ENCODE measurements around the gene HOXA6. TPM values are rescaled to one million over a fixed set of nuclear protein-coding genes. Genes with fewer than 3 reads are reported as not detected.

Gene HOXA6
- total RNA-seq, 1 donor from 2014 or later, result 15.8 TPM

DNA sequence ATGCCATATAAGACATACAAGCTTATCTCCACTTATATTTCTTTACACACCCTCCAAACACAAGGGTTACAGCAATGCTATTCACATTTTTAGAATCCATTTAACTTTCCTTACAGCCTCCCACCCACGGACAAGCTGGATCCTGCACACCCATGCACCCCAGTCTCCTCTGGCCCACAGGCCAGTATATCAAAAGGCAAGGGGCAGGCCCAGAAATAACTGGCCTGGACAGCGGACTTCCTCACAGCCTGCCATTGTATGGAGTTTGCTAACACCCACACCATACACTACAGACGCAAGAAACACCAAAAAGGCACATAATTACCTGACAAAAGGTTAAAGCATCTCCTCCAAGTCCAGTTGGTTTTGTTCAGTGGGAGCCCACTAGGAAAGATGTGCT lies 29.0 kb downstream of the HOXA6 start:
- intact Hi-C loops (cut with DNase I), result no loop called here
- ATAC-seq (no peak), DNase-seq (ENCODE audit: low spot score) (no peak)

DNA sequence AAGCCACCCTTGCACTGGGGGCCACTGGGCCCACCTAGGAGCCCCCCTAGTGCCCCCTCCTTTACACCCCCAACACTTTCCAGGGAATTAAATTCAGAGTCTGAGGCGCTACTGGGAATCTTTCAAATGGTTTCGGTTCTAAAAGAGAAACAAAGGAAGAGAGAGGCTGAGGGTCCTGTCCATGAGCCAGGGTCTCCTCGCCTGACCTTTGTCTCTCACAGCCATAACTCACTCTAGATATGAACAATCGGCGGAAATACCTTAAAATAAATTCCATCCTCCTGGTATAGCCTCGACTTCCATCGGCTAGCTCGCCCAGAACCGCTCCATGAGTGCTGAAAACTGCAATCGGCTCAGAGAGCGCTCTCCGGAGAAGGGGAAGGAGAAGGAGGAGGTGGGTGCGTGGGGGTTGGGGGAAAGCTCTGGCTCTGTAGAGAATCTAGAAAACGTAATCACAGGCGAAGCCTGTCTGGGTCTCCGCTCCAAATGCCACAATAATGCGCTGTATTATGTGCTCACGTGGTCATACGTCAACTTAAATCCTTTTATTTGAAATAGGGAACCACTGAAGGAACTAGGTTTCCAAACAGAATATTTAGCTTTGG lies 29.6 kb downstream of the HOXA6 start:
- intact Hi-C loops (cut with DNase I), result no loop called here
- DNase-seq (ENCODE audit: low spot score) (no peak), ATAC-seq (no peak)

DNA sequence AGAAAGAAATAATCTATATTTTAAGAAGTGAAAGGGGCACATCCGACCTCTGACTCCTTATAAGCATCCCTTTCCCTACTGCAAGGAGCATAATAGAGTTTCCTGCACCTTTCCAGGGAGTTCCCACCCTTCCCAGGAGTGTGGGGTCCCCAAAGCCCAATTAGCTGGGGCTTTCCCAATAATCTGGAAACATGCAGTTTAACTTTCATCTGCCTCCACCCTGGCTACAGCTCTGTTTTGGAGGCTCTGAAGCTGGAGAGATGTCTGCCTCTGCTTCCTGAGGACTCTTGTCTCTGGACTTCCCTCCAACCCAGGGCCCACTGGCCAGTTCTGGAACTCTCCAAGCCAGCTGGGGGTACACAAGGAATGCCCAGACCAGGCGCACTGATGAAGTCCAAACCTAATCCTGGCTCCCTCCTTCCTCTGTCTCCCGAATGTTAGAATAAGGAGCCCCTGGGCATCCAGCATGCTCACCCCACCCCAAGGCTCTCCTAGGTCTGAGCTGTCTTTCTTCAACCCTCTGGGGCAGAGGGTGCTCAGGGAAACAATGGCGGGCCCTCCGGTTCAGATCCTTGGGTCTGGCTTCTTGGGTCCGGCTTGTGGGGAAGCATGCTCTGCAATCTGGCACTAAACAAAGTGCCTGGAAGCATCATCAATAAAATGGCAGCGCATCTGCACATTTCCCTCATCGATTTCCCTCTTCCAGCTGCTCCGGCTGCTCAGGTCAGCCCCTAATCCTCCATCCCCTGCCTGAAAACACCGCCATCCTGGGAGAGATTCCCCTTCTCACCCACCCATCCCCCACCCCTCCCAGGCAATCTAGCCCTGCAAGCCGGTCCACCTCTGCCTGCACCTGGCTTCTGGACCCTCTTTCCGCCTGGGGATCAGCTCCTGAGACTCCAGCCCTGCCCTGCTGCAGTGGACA lies 30.4 kb downstream of the HOXA6 start:
- DNase-seq (ENCODE audit: low spot score) (no peak), ATAC-seq (peak; percentile 11)
- intact Hi-C loops (cut with DNase I), result no loop called here

DNA sequence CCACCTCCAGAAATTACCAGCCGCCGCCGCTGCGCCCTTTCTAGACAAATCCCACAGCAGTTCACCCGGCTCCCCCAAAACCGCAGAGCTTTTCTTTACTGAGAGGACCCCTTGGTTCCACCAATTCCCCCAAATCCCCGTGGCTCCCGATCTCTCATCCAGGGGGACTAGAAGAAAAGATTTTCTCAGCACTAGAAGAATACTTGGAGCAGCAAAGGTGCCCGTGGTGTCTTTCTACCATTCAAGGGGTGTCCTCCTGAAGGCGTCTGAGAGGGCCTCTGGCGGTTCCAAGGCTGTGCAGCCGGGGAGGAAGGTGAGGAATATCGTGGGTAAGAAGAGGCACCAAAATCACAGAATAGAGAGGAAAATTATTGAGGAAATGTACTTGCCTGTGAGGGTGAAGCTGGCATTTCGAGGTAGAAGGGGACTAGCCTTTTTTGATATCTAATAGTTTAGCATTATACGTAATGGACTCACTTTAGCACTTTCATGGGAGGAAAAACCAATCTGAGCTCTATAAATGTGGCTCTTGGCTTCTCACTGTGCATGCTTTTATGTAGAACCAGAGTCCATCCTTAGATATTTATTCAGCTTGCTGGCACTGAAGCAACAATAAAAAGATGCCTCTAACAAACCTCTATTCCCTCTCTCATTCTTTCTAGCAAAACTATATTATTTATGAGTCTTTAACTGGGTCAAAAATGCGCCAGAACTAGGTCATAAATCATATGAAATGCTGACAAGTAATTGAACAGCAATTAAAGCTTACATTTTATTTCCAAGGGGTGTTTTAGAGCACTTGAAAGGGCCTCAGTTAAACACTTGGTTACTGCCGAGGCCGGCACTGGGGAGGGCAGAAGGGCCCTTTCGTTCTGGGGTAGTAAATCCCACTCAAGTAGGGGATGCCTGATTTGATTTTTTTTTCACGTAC lies 31.3 kb downstream of the HOXA6 start:
- peak; percentile 64 for DNase-seq (ENCODE audit: low spot score)
- intact Hi-C loops (cut with DNase I), result no loop called here
- no peak for ATAC-seq

DNA sequence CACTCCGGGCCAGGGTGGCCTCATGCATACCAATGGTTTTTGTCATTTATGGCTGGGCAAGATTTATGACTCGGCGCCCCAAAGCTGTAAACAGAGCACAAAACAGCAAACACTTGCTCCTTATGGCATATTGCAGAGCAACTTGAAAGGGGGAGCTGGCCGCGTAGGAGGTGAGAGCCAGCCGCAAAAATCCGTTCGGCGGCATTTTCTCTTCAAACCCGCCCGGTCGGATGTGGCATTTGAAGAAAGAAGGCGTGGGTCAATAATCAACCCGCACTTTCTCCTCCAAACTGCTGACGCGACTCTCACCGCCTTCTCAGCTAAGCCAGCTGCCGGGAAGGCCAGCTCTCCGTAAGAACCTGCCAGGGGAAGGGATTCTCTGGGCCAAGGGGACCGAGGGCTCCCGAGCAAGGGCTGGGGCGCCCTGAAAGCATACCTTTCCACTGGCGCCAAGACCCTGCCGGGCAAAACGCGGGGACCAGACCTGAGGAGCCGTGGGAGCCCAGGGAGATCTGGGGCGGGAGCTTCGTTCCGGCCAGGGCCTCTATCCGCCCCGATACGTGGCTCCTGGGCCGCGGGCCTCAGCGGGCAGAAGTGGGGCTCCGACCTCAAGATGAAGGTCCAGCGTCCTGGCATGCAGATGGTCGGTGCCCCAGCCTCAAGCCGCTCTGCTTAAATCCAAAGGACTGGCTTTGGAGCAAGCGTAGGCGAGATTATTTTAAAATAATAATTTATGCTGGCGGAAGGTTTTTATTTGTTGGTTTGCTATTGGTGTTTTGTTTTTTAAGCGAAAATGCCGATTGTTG lies 32.1 kb downstream of the HOXA6 start:
- no peak for ATAC-seq
- peak; percentile 66 for DNase-seq (ENCODE audit: low spot score)
- intact Hi-C loops (cut with DNase I), result no loop called here

DNA sequence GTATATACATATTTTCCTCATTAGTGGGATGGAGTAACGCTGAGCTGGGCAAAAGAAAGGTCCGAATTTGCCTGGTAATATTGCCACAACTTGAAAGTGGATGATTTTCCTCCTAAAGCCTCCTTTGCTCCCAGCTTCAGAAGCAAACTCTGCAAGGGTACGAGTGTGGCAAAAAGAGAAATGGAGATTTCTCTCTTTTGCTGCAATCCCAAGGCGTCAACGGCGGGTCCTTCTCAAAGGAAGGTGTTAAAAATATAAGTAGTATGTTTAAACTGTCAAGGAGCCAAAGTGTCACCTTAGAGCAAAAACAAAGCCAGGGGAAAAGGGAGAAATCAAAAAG lies 32.7 kb downstream of the HOXA6 start:
- no peak for DNase-seq (ENCODE audit: low spot score)
- intact Hi-C loops (cut with DNase I), result no loop called here
- ATAC-seq, result no peak

DNA sequence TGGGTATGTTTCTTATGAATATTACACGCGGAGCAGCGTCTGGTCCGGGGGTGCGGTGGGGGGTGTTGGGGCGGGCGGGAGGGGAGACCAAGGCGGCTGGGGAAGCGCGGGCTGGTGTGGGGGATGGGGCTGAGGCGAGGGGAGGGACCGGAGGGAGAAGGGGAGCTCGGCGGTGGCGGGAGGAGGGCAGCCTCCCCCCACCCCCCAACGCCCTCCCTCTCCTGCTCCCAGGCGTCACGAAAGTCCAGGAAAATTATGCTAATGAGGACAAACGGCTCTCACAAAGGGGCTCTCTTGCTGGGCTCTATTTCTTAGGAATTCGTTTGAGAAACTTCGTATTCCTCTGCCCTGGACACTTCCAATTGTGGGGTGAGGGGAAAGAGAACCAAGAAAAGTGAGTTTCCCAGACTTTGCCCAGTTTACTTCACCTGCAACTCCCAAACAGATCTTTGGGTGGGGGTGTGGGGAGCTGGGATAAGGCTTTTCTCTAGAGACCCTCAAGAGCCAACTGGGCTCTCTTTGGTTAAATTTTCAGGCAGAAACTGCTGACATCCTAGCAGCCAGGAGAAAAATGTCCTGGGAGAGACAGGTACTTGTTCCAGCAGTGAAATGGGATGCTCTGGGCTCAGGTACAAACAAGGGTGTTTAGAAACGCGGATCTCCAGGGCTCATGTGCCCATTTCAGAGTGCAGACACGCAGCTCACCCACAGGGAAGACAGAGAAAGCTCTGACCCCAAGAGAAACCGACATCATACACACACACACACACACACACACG lies 33.4 kb downstream of the HOXA6 start:
- DNase-seq (ENCODE audit: low spot score) (peak; percentile 79), ATAC-seq (peak; percentile 55)
- intact Hi-C loops (cut with DNase I), result no loop called here

DNA sequence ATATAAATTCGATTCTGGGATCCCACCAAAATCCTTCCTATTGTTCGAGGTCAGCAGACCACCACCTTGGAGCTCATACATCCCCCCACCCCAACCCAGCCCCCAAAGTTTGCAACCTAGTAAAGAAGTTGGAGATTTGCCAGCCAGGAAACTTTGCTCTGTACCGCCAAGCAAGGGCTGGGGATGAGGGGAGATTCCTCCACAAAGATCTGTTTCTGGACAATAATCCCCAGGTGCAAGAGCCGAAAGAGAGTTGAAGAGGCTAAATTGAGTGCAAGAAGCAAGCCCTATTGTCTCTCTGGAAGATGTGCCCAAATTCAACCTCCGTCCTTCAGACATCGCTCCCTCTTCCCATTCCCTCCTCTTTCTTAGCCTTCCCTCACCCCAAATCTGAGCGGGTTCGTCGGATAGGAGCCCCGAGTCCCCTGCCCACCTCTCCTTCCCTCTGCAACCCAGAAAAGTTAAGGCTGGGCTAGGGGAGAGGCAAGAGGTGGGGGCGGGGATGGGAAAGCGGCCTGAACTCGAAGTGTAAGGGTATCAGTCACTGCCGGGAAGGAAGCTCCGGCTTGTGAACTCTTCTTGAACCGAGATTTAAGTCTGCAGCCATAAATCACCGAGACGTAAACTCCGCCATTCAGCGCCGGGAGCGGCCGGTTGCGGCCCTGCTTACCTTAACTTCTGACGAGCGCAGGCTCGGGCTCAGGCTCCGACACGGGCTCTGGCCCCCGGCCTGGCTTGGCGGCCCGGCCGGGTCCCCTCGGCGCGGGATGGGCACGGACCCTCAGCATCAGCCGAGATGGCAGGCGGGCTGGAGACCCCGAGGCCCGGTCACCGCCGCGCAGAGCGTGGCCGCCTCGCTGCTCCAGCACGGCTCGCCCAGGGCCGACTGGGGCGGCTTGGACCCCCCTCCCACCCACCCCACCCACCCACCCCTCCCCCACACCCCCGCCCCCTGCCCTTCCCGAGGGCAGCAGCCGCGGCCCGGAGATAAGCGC lies 34.3 kb downstream of the HOXA6 start:
- intact Hi-C loops (cut with DNase I), result no loop called here
- DNase-seq (ENCODE audit: low spot score), result peak; percentile 80

DNA sequence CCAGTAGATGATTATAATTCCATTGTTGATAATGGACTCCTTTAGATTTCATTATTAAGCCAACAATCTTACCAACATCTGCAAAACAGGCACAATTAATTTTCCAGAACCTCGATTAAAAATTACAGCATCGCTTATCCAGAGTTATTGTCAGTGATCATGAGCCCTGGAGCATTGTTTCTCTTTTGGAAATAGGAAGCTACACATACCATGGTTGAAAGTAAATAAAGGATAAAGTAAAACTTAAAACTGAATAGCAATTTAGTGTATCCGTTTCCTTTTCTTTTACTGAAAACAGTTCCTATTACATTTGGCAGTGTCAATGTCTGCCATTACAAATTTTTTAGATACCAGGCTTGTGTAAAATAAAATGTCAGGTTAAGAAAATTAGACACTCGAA lies 35.2 kb downstream of the HOXA6 start:
- intact Hi-C loops (cut with DNase I), result no loop called here
- no peak for ATAC-seq

More for the DNA sequence above, 34.3 kb downstream of the HOXA6 start:
- ATAC-seq, result peak; percentile 3

DNA sequence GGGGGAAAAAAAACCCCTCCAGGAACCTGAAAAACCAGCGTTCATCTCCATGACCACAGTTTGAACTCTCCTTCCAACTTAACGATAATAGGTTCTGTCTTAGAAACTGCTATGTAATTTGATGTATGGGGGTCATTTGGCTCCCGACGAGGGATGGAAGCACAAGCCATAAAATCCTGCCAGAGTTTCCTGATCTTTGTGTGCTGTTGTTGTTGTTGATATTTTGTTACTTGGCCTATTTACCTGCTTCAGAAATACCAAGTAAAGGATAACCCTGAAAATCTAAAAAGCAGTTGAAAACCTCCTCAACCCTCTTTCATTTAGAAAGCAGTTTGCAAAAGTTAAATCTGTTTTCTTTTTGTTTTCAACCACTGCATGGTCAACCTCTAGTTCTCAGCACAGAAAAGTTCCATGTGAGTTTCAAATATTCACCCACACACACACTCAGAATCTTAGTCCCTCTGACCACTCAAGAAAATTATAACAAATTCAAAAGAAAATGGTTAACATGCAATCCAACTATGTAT lies 35.8 kb downstream of the HOXA6 start:
- no peak for DNase-seq (ENCODE audit: low spot score)
- intact Hi-C loops (cut with DNase I), result no loop called here
- ATAC-seq, result no peak

More for the DNA sequence above, 35.2 kb downstream of the HOXA6 start:
- DNase-seq (ENCODE audit: low spot score), result no peak

DNA sequence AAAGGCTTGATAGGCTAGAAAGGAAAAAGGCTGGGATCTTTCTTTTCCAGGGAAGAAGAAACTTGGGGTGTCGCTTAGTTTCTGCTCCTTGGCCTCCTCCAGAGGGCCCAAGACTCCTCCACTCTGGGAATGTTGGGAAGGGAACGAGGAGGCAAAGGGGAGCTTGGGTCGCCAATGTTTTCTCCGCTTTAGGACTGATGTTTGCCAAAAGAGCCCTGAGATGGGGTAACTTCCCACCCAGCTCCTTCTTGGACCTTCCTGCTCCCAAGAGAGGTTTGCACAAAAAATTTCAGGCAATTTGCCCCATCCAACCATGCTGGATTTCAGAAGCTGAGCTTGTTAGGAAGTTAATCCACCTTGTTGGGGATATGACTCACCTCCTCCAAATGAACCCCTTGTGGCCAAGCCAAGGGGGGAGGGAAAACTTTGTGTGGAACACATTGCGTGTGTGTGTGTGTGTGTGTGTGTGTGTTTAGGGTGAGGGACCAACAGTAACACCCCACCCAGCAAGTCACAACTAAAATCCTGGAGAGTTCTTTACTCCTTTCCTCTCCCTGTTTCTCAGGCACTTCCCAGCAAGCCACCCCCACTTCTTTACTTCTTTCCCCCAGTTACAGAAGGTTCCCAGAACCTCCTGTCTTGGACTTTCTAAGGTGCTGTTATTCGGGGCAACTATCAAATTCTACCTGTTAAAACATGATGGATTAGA lies 36.4 kb downstream of the HOXA6 start:
- peak; percentile 70 for DNase-seq (ENCODE audit: low spot score)

DNA sequence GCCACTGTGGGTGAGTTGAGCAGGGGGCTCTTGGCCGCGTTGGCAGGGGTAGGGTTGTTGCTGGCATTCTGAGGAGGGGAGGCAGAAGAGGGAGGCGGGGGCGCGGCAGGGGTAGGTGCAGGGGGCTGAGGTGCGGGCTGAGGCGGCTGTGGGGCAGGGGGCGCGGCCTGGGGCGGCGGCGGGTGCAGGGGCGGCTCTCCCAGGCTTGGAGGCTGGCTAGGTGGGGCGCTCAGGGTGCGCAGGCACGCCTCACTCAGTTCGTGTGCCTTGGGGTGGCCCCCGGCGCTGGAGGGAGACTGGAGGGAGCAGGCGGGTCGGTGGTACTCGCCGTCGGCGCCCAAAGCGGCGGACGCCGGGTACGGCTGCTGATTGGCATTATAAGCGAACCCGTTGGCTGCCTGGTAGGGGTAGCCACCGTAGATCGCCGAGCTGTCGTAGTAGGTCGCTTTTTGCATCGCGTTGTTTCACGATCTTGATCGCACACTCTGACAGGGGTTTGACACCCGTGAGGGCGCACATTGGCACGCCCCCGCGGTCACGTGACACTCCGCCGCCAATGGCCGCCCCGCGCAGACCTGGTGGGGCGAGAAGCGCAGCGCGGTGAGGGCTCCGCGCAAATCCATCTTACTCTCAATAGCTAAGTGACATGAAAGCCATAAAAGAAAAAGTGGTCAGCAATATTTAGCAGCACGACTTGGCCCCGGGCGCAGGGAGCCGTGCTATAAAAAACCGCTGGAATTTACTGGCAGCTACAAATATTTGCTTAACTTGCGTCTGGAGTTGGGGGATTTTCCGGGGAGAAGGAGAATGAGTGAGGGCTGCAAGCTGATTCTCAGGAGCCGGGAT lies 37.2 kb downstream of the HOXA6 start:
- peak; percentile 86 for DNase-seq (ENCODE audit: low spot score)
- ATAC-seq, result peak; percentile 68
- intact Hi-C loops (cut with DNase I), result no loop called here

More for the DNA sequence above, 36.4 kb downstream of the HOXA6 start:
- peak; percentile 46 for ATAC-seq
- intact Hi-C loops (cut with DNase I), result no loop called here

DNA sequence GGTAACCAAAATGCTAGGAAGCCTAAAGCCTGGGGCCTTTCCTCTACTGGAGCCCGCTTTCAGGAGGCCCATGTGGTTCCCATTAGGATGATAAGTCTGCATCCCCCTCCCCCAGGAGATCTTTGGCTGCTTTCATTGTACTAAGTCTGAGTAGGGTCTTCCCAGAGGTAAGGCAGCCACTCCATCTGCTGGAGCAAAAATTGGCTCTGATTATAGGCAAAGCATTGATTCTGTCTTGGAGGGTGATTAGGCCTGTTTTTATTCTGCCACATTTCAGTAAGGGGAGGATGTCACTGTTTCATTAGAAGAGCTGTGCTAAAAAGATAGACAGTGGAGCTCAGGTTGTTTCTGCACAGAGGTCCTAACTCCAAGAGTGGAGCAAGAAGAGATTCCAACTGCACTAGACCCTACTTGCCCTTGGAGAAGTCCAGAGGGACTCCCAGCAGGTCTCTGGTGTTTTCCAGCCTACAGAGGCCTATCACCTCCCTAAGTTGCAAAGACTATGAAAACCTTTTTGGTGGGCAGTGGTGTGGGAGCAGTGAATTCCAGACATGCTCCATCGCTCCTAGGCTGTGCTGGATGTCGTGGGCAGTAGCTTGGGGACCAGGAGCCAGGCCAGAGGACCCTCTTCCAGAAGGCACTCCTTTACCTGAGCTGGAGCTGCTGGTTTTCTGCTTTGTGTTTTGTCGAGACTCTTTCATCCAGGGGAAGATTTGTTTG lies 37.9 kb downstream of the HOXA6 start:
- no peak for ATAC-seq
- no peak for DNase-seq (ENCODE audit: low spot score)
- intact Hi-C loops (cut with DNase I), result no loop called here

DNA sequence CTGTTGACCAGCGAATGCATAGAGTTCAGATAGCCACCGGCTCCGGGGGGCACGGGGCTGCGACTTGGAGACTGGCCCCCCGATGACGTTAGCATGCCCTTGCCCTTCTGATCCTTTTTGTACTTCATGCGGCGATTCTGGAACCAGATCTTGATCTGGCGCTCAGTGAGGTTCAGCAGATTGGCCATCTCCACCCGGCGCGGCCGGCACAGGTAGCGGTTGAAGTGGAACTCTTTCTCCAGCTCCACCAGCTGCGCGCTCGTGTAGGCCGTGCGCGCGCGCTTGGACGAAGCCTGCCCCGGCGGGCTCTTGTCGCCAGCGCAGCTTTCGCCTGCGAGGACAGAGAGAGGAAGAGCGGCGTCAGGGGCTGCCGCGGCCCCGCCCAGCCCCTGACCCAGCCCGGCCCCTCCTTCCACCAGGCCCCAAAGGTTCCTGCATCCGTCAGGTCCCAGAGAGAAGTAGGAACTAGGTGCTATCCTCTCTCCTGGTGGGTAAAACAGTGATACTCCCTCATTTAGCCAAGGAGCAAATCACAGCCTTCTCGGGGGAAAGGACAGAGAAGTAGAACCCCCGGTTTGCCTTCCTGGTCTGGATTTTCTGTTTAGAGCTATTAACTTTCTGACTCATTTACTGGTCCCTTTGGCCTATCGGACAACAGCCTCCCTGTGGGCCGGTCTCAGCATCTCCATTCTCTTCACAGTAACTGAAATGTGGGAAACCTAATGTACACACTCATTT lies 39.0 kb downstream of the HOXA6 start:
- intact Hi-C loops (cut with DNase I), result no loop called here
- peak; percentile 76 for DNase-seq (ENCODE audit: low spot score)
- peak; percentile 54 for ATAC-seq

Data from sciatic nerve (tissue), 2 donors.